Hepatocyte (in vitro differentiated cells): ENCODE results near the gene HYCC2.

Experiments used
- CTCF ChIP-seq: fragments of 200-600 bp; sonication (generic); IDR thresholded peaks from 2 replicates; pipeline ENCODE4 v1.5.1; 2016; ENCODE audit warnings: antibody characterized with exemption, mild to moderate bottlenecking; ENCODE audit not compliant: poor library complexity
- EZH2 ChIP-seq: fragments of 200-600 bp; sonication (generic); IDR thresholded peaks from 2 replicates; pipeline ENCODE4 v1.6.1; 2016; ENCODE audit warnings: antibody characterized with exemption, mild to moderate bottlenecking, borderline replicate concordance
- EZH2phosphoT487 ChIP-seq: fragments of 200-600 bp; sonication (generic); IDR thresholded peaks from one replicate; pipeline ENCODE4 v1.6.1; 2018; ENCODE audit warnings: antibody characterized with exemption, mild to moderate bottlenecking, low read depth, moderate library complexity; ENCODE audit not compliant: unreplicated experiment, severe bottlenecking

- no peak for TF ChIP-seq EZH2phosphoT487
- no peak for TF ChIP-seq CTCF
- TF ChIP-seq EZH2: no peak
These were observed 13.7 kb downstream of the HYCC2 start for GRCh38 chr2:201057715-201058248.
